Peyer's patch (tissue), 4 donors: Measurements from ENCODE around the gene MFSD6L. TPM values are rescaled to one million over a fixed set of nuclear protein-coding genes. Genes with fewer than 3 reads are reported as not detected.
A peak's percentile ranks its signal among the peaks of the same experiment; 100 is the strongest.

ENCODE experiments used
- DNase-seq, 3 donors: peaks; one replicate each; pipeline ENCODE4 v3.0.0-alpha.2; 2017 to 2019
- H3K27ac ChIP-seq, 4 donors: fragments of 200-600 bp; sonication (generic); one replicate each; pipeline ENCODE4 v1.5.1; 2016 to 2019
- H3K27me3 ChIP-seq, 2 donors: fragments of 200-600 bp; sonication (generic); one replicate each; pipeline ENCODE4 v1.5.1; 2019
- H3K36me3 ChIP-seq, 3 donors: fragments of 200-600 bp; sonication (generic); one replicate each; pipeline ENCODE4 v1.5.1; 2016 to 2019
- H3K4me1 ChIP-seq, 4 donors: fragments of 200-600 bp; sonication (generic); one replicate each; pipeline ENCODE4 v1.5.1; 2016 to 2019
- H3K4me3 ChIP-seq, 4 donors: fragments of 200-600 bp; sonication (generic); 1 replicate in 3 of 4; 2 replicates in 1 of 4; pipeline ENCODE4 v1.5.1; 2016 to 2019; ENCODE audit warnings: mild to moderate bottlenecking in 1 of 4
- H3K9me3 ChIP-seq, 4 donors: fragments of 200-600 bp; sonication (generic); one replicate each; pipeline ENCODE4 v1.5.1; 2016 to 2019; ENCODE audit warnings: mild to moderate bottlenecking in 1 of 4
- CTCF ChIP-seq, 6 experiments: fragments of 450-650 bp in 4 of 6; fragments of 200-600 bp in 2 of 6; sonication (generic) in 1 of 6; IDR thresholded peaks; one replicate each; pipeline ENCODE4 v1.5.1; 2017 to 2019; ENCODE audit warnings: antibody characterized with exemption in 6 of 6, mild to moderate bottlenecking in 3 of 6, moderate library complexity in 1 of 6
- POLR2A ChIP-seq, 2 donors: fragments of 450-650 bp; IDR thresholded peaks; one replicate each; pipeline ENCODE4 v1.5.1; 2017; ENCODE audit warnings: antibody characterized with exemption in 2 of 2, mild to moderate bottlenecking in 2 of 2, moderate library complexity in 2 of 2
- total RNA-seq, 4 donors: library from RNA; depleted of rRNA; stranded (reverse); fragments of >200 nt; gene quantifications; one replicate each; pipeline ENCODE4 v1.1.0, GENCODE V29; 2016

MFSD6L gene
- total RNA-seq, 4 donors from 2014 or later, result 1.2 to 3.2 (median 1.6) TPM; not detected in 1

DNA sequence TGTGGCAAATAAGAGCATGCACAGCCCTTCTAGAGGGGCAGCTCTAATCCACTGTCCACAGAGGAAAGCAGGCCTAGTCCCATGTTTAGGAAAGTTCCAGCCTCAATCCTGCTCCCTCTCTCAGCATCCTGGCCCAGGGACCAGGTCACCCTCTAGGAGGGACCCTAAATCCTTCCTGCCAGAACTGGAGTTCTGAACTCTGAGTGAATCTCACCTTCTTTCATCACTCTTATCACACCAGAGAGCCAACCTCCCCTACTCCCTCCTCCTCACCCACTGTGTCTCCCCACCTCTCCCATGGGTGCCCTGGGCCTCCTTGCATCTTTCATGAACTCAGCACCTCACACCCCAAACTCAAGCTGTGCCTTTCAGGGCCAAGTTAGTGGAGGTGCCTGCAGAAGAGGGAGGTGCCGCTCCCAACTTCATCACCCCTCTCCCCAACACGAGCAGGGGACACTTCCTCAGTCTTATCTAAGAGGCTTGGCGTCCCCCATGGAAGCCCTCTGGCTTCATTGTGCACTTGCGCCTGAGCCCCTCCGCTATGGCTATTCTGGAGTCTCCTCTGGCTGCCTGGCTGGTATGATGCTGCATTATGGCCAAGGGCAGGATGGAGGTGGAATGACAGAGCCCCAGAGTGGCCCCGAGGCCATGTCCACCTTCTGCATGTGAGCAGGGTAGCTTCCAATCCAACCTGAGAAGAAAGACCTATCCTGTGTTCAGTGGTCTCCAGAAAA is 36.6 kb upstream of the MFSD6L start:
- no peak for TF ChIP-seq CTCF (IDR thresholded peaks at IDR 0.05)
- no peak for TF ChIP-seq POLR2A (IDR thresholded peaks at IDR 0.05)
- no peak for DNase-seq

GRCh38 chr17:8835106-8835505 is 35.9 kb upstream of the MFSD6L start:
- no peaks in the 10 kb centered on the region for H3K36me3 ChIP-seq
- DNase-seq, result no peak
- no peaks in the 10 kb centered on the region for H3K9me3 ChIP-seq
- H3K4me3 ChIP-seq, result no peak overlapping the region
- no peaks in the 10 kb centered on the region for H3K4me1 ChIP-seq
- no peak for TF ChIP-seq CTCF (IDR thresholded peaks at IDR 0.05)
- TF ChIP-seq POLR2A (IDR thresholded peaks at IDR 0.05), result no peak
- peaks cover 0 to 4% of the 10 kb centered on the region in 2 donors for H3K27me3 ChIP-seq
- H3K27ac ChIP-seq, result no peak overlapping the region

More for the DNA sequence above, 36.6 kb upstream of the MFSD6L start:
- no peaks in the 10 kb centered on the region for H3K4me1 ChIP-seq
- H3K9me3 ChIP-seq, result no peaks in the 10 kb centered on the region
- no peaks in the 10 kb centered on the region for H3K36me3 ChIP-seq
- H3K4me3 ChIP-seq, result no peak overlapping the region
- peaks cover 0 to 4% of the 10 kb centered on the region in 2 donors for H3K27me3 ChIP-seq
- no peak overlapping the region for H3K27ac ChIP-seq

- no peak overlapping the region for H3K4me3 ChIP-seq
- no peaks in the 10 kb centered on the region for H3K9me3 ChIP-seq
- no peaks in the 10 kb centered on the region for H3K4me1 ChIP-seq
- peaks cover 0 to 4% of the 10 kb centered on the region in 2 donors for H3K27me3 ChIP-seq
- no peak for TF ChIP-seq POLR2A (IDR thresholded peaks at IDR 0.05)
- TF ChIP-seq CTCF (IDR thresholded peaks at IDR 0.05), result peak in 4 of 6 experiments; percentile 21 to 40 (median 36)
- no peaks in the 10 kb centered on the region for H3K36me3 ChIP-seq
- no peak overlapping the region for H3K27ac ChIP-seq
- peak in 1 of 3 donors; percentile 54 for DNase-seq
These were observed 33.7 kb upstream of the MFSD6L start for GRCh38 chr17:8832711-8833352.

DNA sequence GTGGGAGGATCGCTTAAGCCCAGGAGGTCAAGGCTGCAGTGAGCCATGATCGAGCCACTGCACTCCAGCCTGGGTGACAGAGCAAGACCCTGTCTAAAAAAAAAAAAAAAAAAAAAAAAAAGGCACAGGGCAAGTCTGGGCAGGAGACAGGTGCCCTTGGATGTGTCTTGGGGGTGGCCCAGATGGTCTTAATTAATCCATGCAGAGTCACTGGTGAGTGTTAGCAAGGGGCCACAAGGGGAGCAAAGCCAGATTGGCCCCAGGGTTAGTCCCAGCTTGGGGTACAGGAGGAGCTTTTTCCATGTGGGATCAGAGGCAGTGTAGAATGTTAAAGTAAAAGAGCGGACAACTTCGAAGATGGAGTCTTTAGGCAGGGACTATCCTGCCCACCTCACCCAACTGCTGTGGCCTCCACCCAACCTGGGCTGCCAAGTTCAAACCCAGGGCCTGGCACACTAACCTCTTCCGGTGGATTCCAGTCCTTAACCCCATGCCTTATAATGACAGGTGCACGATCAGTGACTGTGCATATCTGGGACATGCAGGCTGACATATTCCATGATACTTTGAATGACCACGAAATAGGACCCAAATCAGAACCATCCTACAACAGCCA is 32.2 kb upstream of the MFSD6L start:
- peaks cover 0 to 4% of the 10 kb centered on the region in 2 donors for H3K27me3 ChIP-seq
- no peak for DNase-seq
- H3K27ac ChIP-seq, result no peak overlapping the region
- no peaks in the 10 kb centered on the region for H3K9me3 ChIP-seq
- H3K36me3 ChIP-seq, result no peaks in the 10 kb centered on the region
- TF ChIP-seq CTCF (IDR thresholded peaks at IDR 0.05), result no peak
- no peak for TF ChIP-seq POLR2A (IDR thresholded peaks at IDR 0.05)
- H3K4me1 ChIP-seq, result no peaks in the 10 kb centered on the region
- H3K4me3 ChIP-seq, result no peak overlapping the region

GRCh38 chr17:8830141-8830540 is 31.0 kb upstream of the MFSD6L start:
- Histone ChIP-seq H3K36me3 (no peaks in the 10 kb centered on the region), H3K4me3 (no peak overlapping the region), H3K9me3 (no peaks in the 10 kb centered on the region), H3K4me1 (no peaks in the 10 kb centered on the region), H3K27ac (no peak overlapping the region), H3K27me3 (peaks cover 0 to 4% of the 10 kb centered on the region in 2 donors)
- no peak for TF ChIP-seq CTCF (IDR thresholded peaks at IDR 0.05)
- TF ChIP-seq POLR2A (IDR thresholded peaks at IDR 0.05), result no peak
- no peak for DNase-seq
